C4-2B (cell line): ENCODE results near the gene PRXL2A.

ENCODE experiments used
- CTCF ChIP-seq: fragments of 450-650 bp; conservative IDR thresholded peaks from 2 replicates; pipeline ENCODE4 v1.5.1; 2017; ENCODE audit warnings: mild to moderate bottlenecking
- ZFX ChIP-seq: fragments of 450-650 bp; IDR thresholded peaks from 2 replicates; pipeline ENCODE4 v1.6.1; 2017

GRCh38 chr10:80448209-80448942, 40.0 kb downstream of the PRXL2A start:
- TF ChIP-seq CTCF (no peak), ZFX (no peak)
